ENCODE data around the gene TRPV5.

DNA sequence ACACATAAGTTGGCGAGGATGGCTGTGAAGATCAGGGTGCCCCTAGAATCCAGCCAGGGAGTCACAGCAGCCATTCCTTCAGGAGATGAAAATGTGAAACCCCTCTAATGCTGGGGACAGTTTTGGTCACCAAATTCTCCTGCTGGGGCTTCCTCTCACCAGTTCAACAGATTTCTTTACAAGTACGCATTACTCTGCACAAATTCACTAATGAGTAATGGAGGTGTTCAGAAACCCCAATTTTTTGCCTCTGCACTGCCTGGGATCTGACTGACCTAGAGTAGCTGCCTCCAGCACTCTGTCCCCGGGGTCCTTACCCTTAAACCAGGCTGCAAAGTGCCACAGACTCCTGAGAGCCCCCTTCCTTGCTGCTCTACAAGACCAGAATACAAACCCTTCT is 16.1 kb downstream of the TRPV5 start:
- no peak for TF ChIP-seq CTCF (conservative IDR thresholded peaks at IDR 0.05 in 1 of 2, IDR thresholded peaks at IDR 0.05 in 1 of 2; ENCODE audit: low read depth in 1 of 2, low read length in 2 of 2)
- no peak for TF ChIP-seq EZH2 (IDR thresholded peaks at IDR 0.05; ENCODE audit: low read length, missing control alignments)

All from fibroblast of lung (primary cell).